Smooth muscle cell (in vitro differentiated cells): ENCODE measurements around the gene ETV6. TPM values are rescaled to one million over a fixed set of nuclear protein-coding genes. Genes with fewer than 3 reads are reported as not detected.

Experiments used
- DNase-seq: peaks from one replicate; lab custom pipeline; 2025; ENCODE audit not compliant: unreplicated experiment; lab: John Stamatoyannopoulos, UW
- H2AFZ ChIP-seq: fragments of 200-600 bp; sonication (generic); 2 replicates; pipeline ENCODE4 v1.6.0; 2016; ENCODE audit warnings: antibody characterized with exemption, low read depth, mild to moderate bottlenecking
- H3F3A ChIP-seq: fragments of 200-600 bp; sonication (generic); 2 replicates; pipeline ENCODE4 v1.6.0; 2017; ENCODE audit warnings: antibody characterized with exemption, low read depth
- H3K27ac ChIP-seq: fragments of 200-600 bp; sonication (generic); 2 replicates; pipeline ENCODE4 v1.5.1; 2016; ENCODE audit warnings: low read depth, mild to moderate bottlenecking
- H3K27me3 ChIP-seq: fragments of 200-600 bp; sonication (generic); 2 replicates; pipeline ENCODE4 v1.6.1; 2016; ENCODE audit warnings: low read depth, mild to moderate bottlenecking
- H3K36me3 ChIP-seq: fragments of 200-600 bp; sonication (generic); 2 replicates; pipeline ENCODE4 v1.5.1; 2016; ENCODE audit warnings: low read depth
- H3K4me1 ChIP-seq: fragments of 200-600 bp; sonication (generic); 2 replicates; pipeline ENCODE4 v1.5.1; 2016; ENCODE audit warnings: low read depth
- H3K4me2 ChIP-seq: fragments of 200-600 bp; sonication (generic); 2 replicates; pipeline ENCODE4 v1.6.0; 2016; ENCODE audit warnings: mild to moderate bottlenecking
- H3K4me3 ChIP-seq: fragments of 200-600 bp; sonication (generic); 2 replicates; pipeline ENCODE4 v1.5.1; 2016; ENCODE audit warnings: mild to moderate bottlenecking
- H3K79me2 ChIP-seq: fragments of 200-600 bp; sonication (generic); 2 replicates; pipeline ENCODE4 v1.6.0; 2016; ENCODE audit warnings: low read depth, mild to moderate bottlenecking
- H3K9ac ChIP-seq: fragments of 200-600 bp; sonication (generic); 2 replicates; pipeline ENCODE4 v1.6.0; 2016; ENCODE audit warnings: low read depth
- H3K9me3 ChIP-seq: fragments of 200-600 bp; sonication (generic); replicated peaks from 2 replicates; pipeline ENCODE4 v1.5.1; 2016; ENCODE audit warnings: low read depth
- H4K20me1 ChIP-seq: fragments of 200-600 bp; sonication (generic); 2 replicates; pipeline ENCODE4 v1.6.0; 2016; ENCODE audit warnings: low read depth
- CTCF ChIP-seq: fragments of 200-600 bp; sonication (generic); IDR thresholded peaks from 2 replicates; pipeline ENCODE4 v1.5.1; 2017; ENCODE audit warnings: borderline replicate concordance, mild to moderate bottlenecking, antibody characterized with exemption; ENCODE audit not compliant: insufficient read depth, poor library complexity, severe bottlenecking
- WGBS: methylation state at CpG from one replicate; pipeline ENCODE4 v1.1.7; 2016; ENCODE audit warnings: low lambda C conversion rate; 5-methylcytosine and 5-hydroxymethylcytosine counted together
- polyA plus RNA-seq: library from polyadenylated mRNA; unstranded; fragments of >200 nt; fragmentation: Nextera tagmentation; extraction: Ambion mirVana; gene quantifications from 2 replicates; pipeline ENCODE4 v1.2.1, GENCODE V29; 2016
- total RNA-seq: library from RNA; depleted of rRNA; stranded (reverse); fragments of >200 nt; gene quantifications from 2 replicates; pipeline ENCODE4 v1.2.3, GENCODE V29; 2014

ETV6 gene
- total and polyA plus RNA-seq, 2 experiments from 2014 or later: 11.5 to 23.8 TPM

- Histone ChIP-seq H3K4me3 (no peak overlapping the region), H3K9me3 (no peaks in the 10 kb centered on the region), H3K79me2 (no peaks in the 10 kb centered on the region), H3K4me1 (no peaks in the 10 kb centered on the region), H3K9ac (no peak overlapping the region), H3K27me3 (no peaks in the 10 kb centered on the region), H3F3A (no peaks in the 10 kb centered on the region), H2AFZ (no peak overlapping the region), H3K36me3 (no peaks in the 10 kb centered on the region), H3K4me2 (no peak overlapping the region), H3K27ac (no peak overlapping the region), H4K20me1 (no peaks in the 10 kb centered on the region)
- WGBS: 74% methylated on average over 1 of the region's 1 CpG
- no peak for TF ChIP-seq CTCF
- no peak for DNase-seq
These were observed 267.3 kb downstream of the ETV6 start for GRCh38 chr12:11916771-11917170.

GRCh38 chr12:11917501-11917900, 268.0 kb downstream of the ETV6 start:
- H3K27ac ChIP-seq: no peak overlapping the region
- H3K27me3 ChIP-seq: no peaks in the 10 kb centered on the region
- H3K79me2 ChIP-seq: no peaks in the 10 kb centered on the region
- H3K9me3 ChIP-seq: no peaks in the 10 kb centered on the region
- DNase-seq: no peak
- H3K9ac ChIP-seq: no peak overlapping the region
- no peak overlapping the region for H3K4me3 ChIP-seq
- no peaks in the 10 kb centered on the region for H4K20me1 ChIP-seq
- 63% methylated on average over 4 of the region's 4 CpGs for WGBS
- no peak overlapping the region for H2AFZ ChIP-seq
- H3K4me2 ChIP-seq: no peak overlapping the region
- TF ChIP-seq CTCF: no peak
- no peaks in the 10 kb centered on the region for H3F3A ChIP-seq
- no peaks in the 10 kb centered on the region for H3K4me1 ChIP-seq
- no peaks in the 10 kb centered on the region for H3K36me3 ChIP-seq

- H2AFZ ChIP-seq: no peak overlapping the region
- no peaks in the 10 kb centered on the region for H3K9me3 ChIP-seq
- peak overlapping the region; percentile 10 for H3K27ac ChIP-seq
- peak overlapping the region; percentile 28 for H3K4me2 ChIP-seq
- H3K4me1 ChIP-seq: no peaks in the 10 kb centered on the region
- no peak for TF ChIP-seq CTCF
- H3K4me3 ChIP-seq: no peak overlapping the region
- no peaks in the 10 kb centered on the region for H3F3A ChIP-seq
- H3K79me2 ChIP-seq: no peaks in the 10 kb centered on the region
- DNase-seq: no peak
- H4K20me1 ChIP-seq: no peaks in the 10 kb centered on the region
- WGBS: 47% methylated on average over 4 of the region's 4 CpGs
- H3K9ac ChIP-seq: no peak overlapping the region
- no peaks in the 10 kb centered on the region for H3K27me3 ChIP-seq
- H3K36me3 ChIP-seq: no peaks in the 10 kb centered on the region
These were observed 270.8 kb downstream of the ETV6 start for GRCh38 chr12:11920231-11920630.

GRCh38 chr12:11922361-11922760, 272.9 kb downstream of the ETV6 start:
- 81% methylated on average over 1 of the region's 1 CpG for WGBS
- Histone ChIP-seq H2AFZ (no peak overlapping the region), H3K9ac (no peak overlapping the region), H3K4me3 (no peak overlapping the region), H3K36me3 (no peaks in the 10 kb centered on the region), H4K20me1 (no peaks in the 10 kb centered on the region), H3K9me3 (no peaks in the 10 kb centered on the region), H3K4me1 (peaks cover 4% of the 10 kb centered on the region), H3K27me3 (no peaks in the 10 kb centered on the region), H3F3A (no peaks in the 10 kb centered on the region), H3K79me2 (no peaks in the 10 kb centered on the region), H3K4me2 (no peak overlapping the region), H3K27ac (no peak overlapping the region)
- DNase-seq: no peak
- TF ChIP-seq CTCF: no peak
